ENCODE results near the gene EFEMP1.
"Not testable (repeated sequence)": the region's sequence is repeated elsewhere in the genome, so short reads cannot be mapped to it uniquely, and the experiment has no call there.

The EFEMP1 gene

DNA sequence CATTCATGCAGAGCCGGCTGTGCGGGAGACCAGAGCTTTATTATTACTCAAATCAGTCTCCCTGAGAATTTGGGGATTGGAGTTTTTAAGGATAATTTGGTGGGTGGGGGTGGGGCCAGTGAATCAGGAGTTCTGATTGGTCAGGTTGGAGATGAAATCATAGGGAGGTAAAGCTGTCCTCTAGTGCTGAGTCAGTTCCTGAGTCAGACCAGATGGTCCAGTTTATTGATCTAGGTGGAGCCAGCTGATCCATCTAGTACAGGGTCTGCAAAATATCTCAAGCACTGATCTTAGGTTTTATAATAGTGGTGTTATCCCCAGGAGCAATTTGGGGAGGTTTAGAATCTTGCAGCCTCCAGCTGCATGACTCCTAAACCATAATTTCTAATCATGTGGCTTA is 96.2 kb downstream of the EFEMP1 start:
- not testable (repeated sequence) for DNase-seq (ENCODE audit: low spot score)

DNA sequence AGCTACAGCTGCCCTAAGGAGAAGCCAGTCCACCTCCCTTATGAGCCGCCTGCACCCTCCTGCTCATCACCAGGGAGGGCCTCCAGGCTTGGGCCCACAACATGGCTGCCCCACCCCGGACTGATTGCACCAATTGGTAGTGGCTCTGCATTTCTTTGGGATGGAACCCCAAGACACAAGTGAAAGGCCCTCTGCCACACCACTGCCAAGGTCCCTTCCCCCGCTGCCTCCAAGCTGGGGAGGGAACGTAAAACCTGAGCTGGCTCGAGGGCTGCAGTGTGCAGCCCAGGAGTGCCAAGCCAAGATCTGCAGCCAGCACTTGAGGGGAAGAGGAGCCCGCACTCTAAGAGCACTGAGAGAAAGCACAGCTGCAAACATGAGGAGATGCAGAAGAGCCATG is 97.3 kb downstream of the EFEMP1 start:
- DNase-seq (ENCODE audit: low spot score), result no peak

DNA sequence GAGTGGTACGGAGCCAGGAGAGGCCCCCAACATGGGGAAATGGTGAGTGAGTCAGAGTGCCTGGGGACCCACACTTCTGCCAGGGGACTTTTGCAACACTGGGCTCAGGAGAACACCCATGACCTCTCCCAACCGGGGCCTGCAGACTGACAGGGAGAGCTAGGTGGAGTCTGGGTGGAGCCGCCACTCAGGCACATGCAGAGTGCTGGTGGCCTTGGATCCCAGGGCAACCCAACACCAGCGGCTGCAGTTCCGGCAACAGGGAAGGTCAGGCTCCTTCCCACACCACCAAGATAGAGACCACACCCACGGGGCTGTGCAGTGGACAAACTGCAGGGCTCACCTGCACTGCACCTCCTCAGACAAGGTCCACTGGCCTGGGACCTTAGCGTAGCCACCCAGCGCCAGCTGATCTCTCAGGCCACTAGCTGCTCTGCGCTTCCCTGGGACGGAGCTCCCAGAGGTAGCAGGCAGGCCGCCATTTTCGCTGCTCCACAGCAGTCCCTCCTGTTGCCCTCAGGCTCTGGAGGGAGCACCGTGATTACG is 99.0 kb downstream of the EFEMP1 start:
- no peak for DNase-seq (ENCODE audit: low spot score)
